Transverse colon (tissue), 3 donors: ENCODE measurements around the gene KLF13.

Source experiments
- EP300 ChIP-seq: sonication (generic); formaldehyde crosslinking; IDR thresholded peaks from one replicate; pipeline ENCODE4 v1.6.1; 2017; ENCODE audit warnings: antibody characterized with exemption, low read depth
- TF ChIP-seq, protein P1 (sequence below), 5 experiments: fragments of 200-600 bp in 3 of 5; fragments of 450-650 bp in 2 of 5; sonication (generic) in 3 of 5; IDR thresholded peaks; 1 replicate in 2 of 5; 2 replicates in 3 of 5; pipeline ENCODE4 v1.5.1; 2016 to 2017; ENCODE audit warnings: antibody characterized with exemption in 5 of 5, inconsistent platforms in 3 of 5, mild to moderate bottlenecking in 2 of 5, moderate library complexity in 1 of 5

- no peak for TF ChIP-seq EP300
- TF ChIP-seq, protein P1, sequence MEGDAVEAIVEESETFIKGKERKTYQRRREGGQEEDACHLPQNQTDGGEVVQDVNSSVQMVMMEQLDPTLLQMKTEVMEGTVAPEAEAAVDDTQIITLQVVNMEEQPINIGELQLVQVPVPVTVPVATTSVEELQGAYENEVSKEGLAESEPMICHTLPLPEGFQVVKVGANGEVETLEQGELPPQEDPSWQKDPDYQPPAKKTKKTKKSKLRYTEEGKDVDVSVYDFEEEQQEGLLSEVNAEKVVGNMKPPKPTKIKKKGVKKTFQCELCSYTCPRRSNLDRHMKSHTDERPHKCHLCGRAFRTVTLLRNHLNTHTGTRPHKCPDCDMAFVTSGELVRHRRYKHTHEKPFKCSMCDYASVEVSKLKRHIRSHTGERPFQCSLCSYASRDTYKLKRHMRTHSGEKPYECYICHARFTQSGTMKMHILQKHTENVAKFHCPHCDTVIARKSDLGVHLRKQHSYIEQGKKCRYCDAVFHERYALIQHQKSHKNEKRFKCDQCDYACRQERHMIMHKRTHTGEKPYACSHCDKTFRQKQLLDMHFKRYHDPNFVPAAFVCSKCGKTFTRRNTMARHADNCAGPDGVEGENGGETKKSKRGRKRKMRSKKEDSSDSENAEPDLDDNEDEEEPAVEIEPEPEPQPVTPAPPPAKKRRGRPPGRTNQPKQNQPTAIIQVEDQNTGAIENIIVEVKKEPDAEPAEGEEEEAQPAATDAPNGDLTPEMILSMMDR (IDR thresholded peaks at IDR 0.05): no peak
Measured at GRCh38 chr15:31333820-31334219, 7.2 kb downstream of the KLF13 start.
